ENCODE measurements around the gene CALML3. TPM values are rescaled to one million over a fixed set of nuclear protein-coding genes. Genes with fewer than 3 reads are reported as not detected.

Gene CALML3
- total and polyA plus RNA-seq, 2 donors (not counting 3 experiments of a cell fraction or from before 2014, with no cell fraction given), result not detected

- Histone ChIP-seq H4K20me1 (replicated peaks; ENCODE audit: control insufficient read depth, extremely low read depth, insufficient read depth, low read length) (no peaks in the 10 kb centered on the region), H3K4me3 (replicated peaks in 1 of 3; ENCODE audit: insufficient read depth in 1 of 3, low read depth in 1 of 3, low read length in 3 of 3) (no peak overlapping the region), H3K9ac (replicated peaks; ENCODE audit: extremely low read depth, insufficient read depth, low read length) (no peak overlapping the region), H2AFZ (ENCODE audit: low read depth, low read length) (no peak overlapping the region), H3K27me3 (ENCODE audit: control insufficient read depth in 2 of 2, insufficient read depth in 2 of 2, low read length in 2 of 2) (no peaks in the 10 kb centered on the region), H3K4me1 (ENCODE audit: control insufficient read depth, extremely low read depth, insufficient read depth, low read length) (peaks cover 5% of the 10 kb centered on the region), H3K4me2 (ENCODE audit: insufficient read depth, low read length) (no peak overlapping the region), H3K79me2 (ENCODE audit: control insufficient read depth, insufficient read depth, low read length) (no peaks in the 10 kb centered on the region), H3K9me3 (replicated peaks; ENCODE audit: control insufficient read depth, insufficient read depth, low read length) (no peaks in the 10 kb centered on the region), H3K27ac (ENCODE audit: insufficient read depth, low read depth, low read length) (no peak overlapping the region), H3K9me1 (replicated peaks; ENCODE audit: control insufficient read depth, extremely low read depth, insufficient read depth, low read length) (no peaks in the 10 kb centered on the region), H3K36me3 (ENCODE audit: control insufficient read depth in 2 of 2, extremely low read depth in 1 of 2, insufficient read depth in 2 of 2, low read length in 2 of 2) (no peaks in the 10 kb centered on the region)
- BruUV-seq (replicated peaks), result no TSS peak
- POLR2A ChIA-PET, result no interaction called here
- TF ChIP-seq POLR2A (IDR thresholded peaks at IDR 0.05; ENCODE audit: low read depth, low read length), result no peak
- no peak for TF ChIP-seq FOS (IDR thresholded peaks at IDR 0.05; ENCODE audit: borderline replicate concordance, insufficient read depth, low read length)
- TF ChIP-seq, protein P1, sequence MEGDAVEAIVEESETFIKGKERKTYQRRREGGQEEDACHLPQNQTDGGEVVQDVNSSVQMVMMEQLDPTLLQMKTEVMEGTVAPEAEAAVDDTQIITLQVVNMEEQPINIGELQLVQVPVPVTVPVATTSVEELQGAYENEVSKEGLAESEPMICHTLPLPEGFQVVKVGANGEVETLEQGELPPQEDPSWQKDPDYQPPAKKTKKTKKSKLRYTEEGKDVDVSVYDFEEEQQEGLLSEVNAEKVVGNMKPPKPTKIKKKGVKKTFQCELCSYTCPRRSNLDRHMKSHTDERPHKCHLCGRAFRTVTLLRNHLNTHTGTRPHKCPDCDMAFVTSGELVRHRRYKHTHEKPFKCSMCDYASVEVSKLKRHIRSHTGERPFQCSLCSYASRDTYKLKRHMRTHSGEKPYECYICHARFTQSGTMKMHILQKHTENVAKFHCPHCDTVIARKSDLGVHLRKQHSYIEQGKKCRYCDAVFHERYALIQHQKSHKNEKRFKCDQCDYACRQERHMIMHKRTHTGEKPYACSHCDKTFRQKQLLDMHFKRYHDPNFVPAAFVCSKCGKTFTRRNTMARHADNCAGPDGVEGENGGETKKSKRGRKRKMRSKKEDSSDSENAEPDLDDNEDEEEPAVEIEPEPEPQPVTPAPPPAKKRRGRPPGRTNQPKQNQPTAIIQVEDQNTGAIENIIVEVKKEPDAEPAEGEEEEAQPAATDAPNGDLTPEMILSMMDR (IDR thresholded peaks at IDR 0.05; ENCODE audit: extremely low read depth in 1 of 2, insufficient read depth in 1 of 2, low read depth in 1 of 2, low read length in 2 of 2), result no peak
- TF ChIP-seq JUN (IDR thresholded peaks at IDR 0.05; ENCODE audit: borderline replicate concordance, insufficient read depth, insufficient read length, low read depth), result no peak
- TF ChIP-seq GATA2 (IDR thresholded peaks at IDR 0.05; ENCODE audit: insufficient read depth, insufficient read length, low read depth, low read length), result no peak
- intact Hi-C loops (cut with micrococcal nuclease), result no loop called here
- CTCF ChIA-PET, result no interaction called here
- dilution Hi-C loops (cut with MboI; ENCODE audit: extremely low pct_ligation_motif_present, low sequenced_read_pairs), result no loop called here
- FAIRE-seq (no peak), DNase-seq (ENCODE audit: low read depth, low spot score) (no peak)
Observed at GRCh38 chr10:5540080-5540479, 15.3 kb downstream of the CALML3 start.

DNA sequence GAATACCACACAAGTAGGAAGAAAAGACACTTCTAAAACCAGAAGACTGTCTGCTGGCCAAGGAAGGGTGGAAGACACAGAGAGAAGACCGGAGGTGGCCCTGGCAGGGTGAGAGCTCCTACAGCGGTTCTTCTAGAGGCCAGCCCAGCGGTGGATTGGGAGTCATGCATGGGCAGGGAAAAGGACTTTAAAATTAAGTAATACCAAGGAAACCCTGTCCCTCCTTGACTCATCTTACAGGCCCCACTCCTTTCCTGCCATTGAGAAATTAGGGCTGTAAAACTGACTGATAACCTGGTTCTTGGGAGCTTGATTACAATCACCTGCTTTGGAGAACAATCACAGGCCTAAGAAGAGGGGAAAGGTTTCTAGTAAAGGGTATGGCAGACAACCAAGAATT, 16.1 kb downstream of the CALML3 start:
- intact Hi-C loops (cut with micrococcal nuclease), result no loop called here
- DNase-seq (ENCODE audit: low read depth, low spot score), result no peak
- no TSS peak for BruUV-seq (replicated peaks)

More for the DNA sequence above, 16.1 kb downstream of the CALML3 start:
- Histone ChIP-seq H2AFZ (ENCODE audit: low read depth, low read length) (no peak overlapping the region), H3K9me3 (replicated peaks; ENCODE audit: control insufficient read depth, insufficient read depth, low read length) (no peaks in the 10 kb centered on the region), H3K36me3 (ENCODE audit: control insufficient read depth in 2 of 2, extremely low read depth in 1 of 2, insufficient read depth in 2 of 2, low read length in 2 of 2) (no peaks in the 10 kb centered on the region), H3K9ac (replicated peaks; ENCODE audit: extremely low read depth, insufficient read depth, low read length) (no peak overlapping the region), H3K4me1 (ENCODE audit: control insufficient read depth, extremely low read depth, insufficient read depth, low read length) (peaks cover 11% of the 10 kb centered on the region), H3K79me2 (ENCODE audit: control insufficient read depth, insufficient read depth, low read length) (no peaks in the 10 kb centered on the region), H4K20me1 (replicated peaks; ENCODE audit: control insufficient read depth, extremely low read depth, insufficient read depth, low read length) (no peaks in the 10 kb centered on the region), H3K9me1 (replicated peaks; ENCODE audit: control insufficient read depth, extremely low read depth, insufficient read depth, low read length) (no peaks in the 10 kb centered on the region), H3K27ac (ENCODE audit: insufficient read depth, low read depth, low read length) (no peak overlapping the region), H3K4me2 (ENCODE audit: insufficient read depth, low read length) (no peak overlapping the region), H3K4me3 (replicated peaks in 1 of 3; ENCODE audit: insufficient read depth in 1 of 3, low read depth in 1 of 3, low read length in 3 of 3) (no peak overlapping the region), H3K27me3 (ENCODE audit: control insufficient read depth in 2 of 2, insufficient read depth in 2 of 2, low read length in 2 of 2) (no peaks in the 10 kb centered on the region)
- ChIA-PET CTCF (no interaction called here), POLR2A (no interaction called here)
- TF ChIP-seq GATA2 (IDR thresholded peaks at IDR 0.05; ENCODE audit: insufficient read depth, insufficient read length, low read depth, low read length), result no peak
- no peak for TF ChIP-seq EZH2 (IDR thresholded peaks at IDR 0.05; ENCODE audit: borderline replicate concordance, low read depth, low read length, severe bottlenecking)
- TF ChIP-seq, protein P1 (IDR thresholded peaks at IDR 0.05; ENCODE audit: extremely low read depth in 1 of 2, insufficient read depth in 1 of 2, low read depth in 1 of 2, low read length in 2 of 2), result no peak
- no peak for TF ChIP-seq MYC (IDR thresholded peaks at IDR 0.05; ENCODE audit: low read depth, low read length)
- no peak for TF ChIP-seq MAX (IDR thresholded peaks at IDR 0.05; ENCODE audit: insufficient read depth, insufficient read length)
- no peak for TF ChIP-seq FOS (IDR thresholded peaks at IDR 0.05; ENCODE audit: borderline replicate concordance, insufficient read depth, low read length)
- TF ChIP-seq POLR2AphosphoS5 (IDR thresholded peaks at IDR 0.05; ENCODE audit: insufficient read depth, low read depth, low read length), result no peak
- TF ChIP-seq POLR2A (IDR thresholded peaks at IDR 0.05; ENCODE audit: low read depth, low read length), result no peak
- no peak for TF ChIP-seq JUN (IDR thresholded peaks at IDR 0.05; ENCODE audit: borderline replicate concordance, insufficient read depth, insufficient read length, low read depth)
- dilution Hi-C loops (cut with MboI; ENCODE audit: extremely low pct_ligation_motif_present, low sequenced_read_pairs), result no loop called here
- no peak for FAIRE-seq
